Transverse colon (tissue), 4 donors: ENCODE results near the gene NDC80. TPM values are rescaled to one million over a fixed set of nuclear protein-coding genes. Genes with fewer than 3 reads are reported as not detected.
A peak's percentile ranks its signal among the peaks of the same experiment; 100 is the strongest.
"Not testable (repeated sequence)": the region's sequence is repeated elsewhere in the genome, so short reads cannot be mapped to it uniquely, and the experiment has no call there.

ENCODE experiments used
- DNase-seq: peaks from one replicate; pipeline ENCODE4 v3.0.0-alpha.2; 2019
- H3K27ac ChIP-seq, 4 donors: fragments of 200-600 bp; sonication (generic); 2 replicates each; pipeline ENCODE4 v1.5.1; 2016 to 2018; ENCODE audit warnings: inconsistent platforms in 4 of 4
- H3K27me3 ChIP-seq: fragments of 200-600 bp; sonication (generic); 2 replicates; pipeline ENCODE4 v1.5.1; 2017; ENCODE audit warnings: inconsistent platforms
- H3K36me3 ChIP-seq, 4 donors: fragments of 200-600 bp; sonication (generic); 2 replicates each; pipeline ENCODE4 v1.5.1; 2017 to 2019; ENCODE audit warnings: inconsistent platforms in 4 of 4
- H3K4me1 ChIP-seq, 4 donors: fragments of 200-600 bp; sonication (generic); 2 replicates each; pipeline ENCODE4 v1.5.1; 2017 to 2020; ENCODE audit warnings: inconsistent platforms in 4 of 4
- H3K4me3 ChIP-seq, 4 donors: fragments of 200-600 bp; sonication (generic); 1 replicate in 1 of 4; 2 replicates in 3 of 4; pipeline versions ENCODE4 v1.5.1 to v1.6.1; 2017 to 2019; ENCODE audit warnings: inconsistent platforms in 4 of 4
- H3K9me3 ChIP-seq, 2 donors: fragments of 200-600 bp; sonication (generic); 2 replicates each; pipeline ENCODE4 v1.5.1; 2017 to 2019; ENCODE audit warnings: inconsistent platforms in 2 of 2
- EP300 ChIP-seq: sonication (generic); formaldehyde crosslinking; IDR thresholded peaks from one replicate; pipeline ENCODE4 v1.6.1; 2017; ENCODE audit warnings: antibody characterized with exemption, low read depth
- POLR2A ChIP-seq: fragments of 450-650 bp; IDR thresholded peaks from one replicate; pipeline ENCODE4 v1.6.1; 2016; ENCODE audit warnings: antibody characterized with exemption, mild to moderate bottlenecking, moderate library complexity
- POLR2AphosphoS5 ChIP-seq, 3 donors: sonication (generic); formaldehyde crosslinking; IDR thresholded peaks; one replicate each; pipeline ENCODE4 v1.6.1; 2016; ENCODE audit warnings: antibody characterized with exemption in 3 of 3
- WGBS, 2 donors: methylation state at CpG; one replicate each; pipeline ENCODE4 v1.1.5; 2018; ENCODE audit warnings: low coverage in 1 of 2; 5-methylcytosine and 5-hydroxymethylcytosine counted together
- in situ Hi-C, 4 donors: fragments of 200-750 bp; cut with MboI; loops; one replicate each; pipeline versions ENCODE4 v1.15.0 to v1.15.1; 2017; ENCODE audit warnings: low sequenced_read_pairs in 3 of 4, low pct_ligation_motif_present in 1 of 4, low pct_unique_long_range_greater_than_20kb in 1 of 4
- intact Hi-C: fragments of 100-400 bp; cut with DNase I; formaldehyde crosslinking; loops from one replicate; pipeline ENCODE4 v1.15.1; 2023; ENCODE audit warnings: low total_unique reads
- total RNA-seq, 4 donors: library from RNA; depleted of rRNA; stranded (reverse); fragments of >200 nt; gene quantifications; one replicate each; pipeline ENCODE4 v1.1.0, GENCODE V29; 2016
- TF ChIP-seq, protein P1 (sequence below), 5 experiments: fragments of 200-600 bp in 3 of 5; fragments of 450-650 bp in 2 of 5; sonication (generic) in 3 of 5; IDR thresholded peaks; 1 replicate in 2 of 5; 2 replicates in 3 of 5; pipeline ENCODE4 v1.5.1; 2016 to 2017; ENCODE audit warnings: antibody characterized with exemption in 5 of 5, inconsistent platforms in 3 of 5, mild to moderate bottlenecking in 2 of 5, moderate library complexity in 1 of 5

Gene NDC80
- total RNA-seq, 4 donors from 2014 or later, result 0.96 to 1.9 (median 1.6) TPM; not detected in 1

DNA sequence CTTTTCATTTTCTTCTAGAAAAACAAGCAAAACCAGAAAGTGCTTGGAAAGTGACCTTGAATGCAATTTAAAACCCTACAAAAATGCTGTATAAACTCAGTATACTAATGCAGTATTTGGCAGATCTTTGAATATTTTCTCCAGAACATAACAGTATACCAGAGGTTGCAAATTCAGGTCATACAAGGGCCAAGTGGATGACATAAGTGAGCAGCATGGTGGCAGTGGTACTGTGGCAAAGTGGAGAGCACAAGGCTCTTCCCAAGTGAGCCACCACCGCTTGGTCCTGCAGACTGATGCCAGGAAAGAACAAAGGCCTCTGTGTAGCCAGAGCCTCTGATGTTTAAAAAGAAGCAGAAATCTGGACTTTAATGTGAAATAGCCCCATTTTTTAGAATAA is 33.1 kb upstream of the NDC80 start:
- TF ChIP-seq, protein P1, sequence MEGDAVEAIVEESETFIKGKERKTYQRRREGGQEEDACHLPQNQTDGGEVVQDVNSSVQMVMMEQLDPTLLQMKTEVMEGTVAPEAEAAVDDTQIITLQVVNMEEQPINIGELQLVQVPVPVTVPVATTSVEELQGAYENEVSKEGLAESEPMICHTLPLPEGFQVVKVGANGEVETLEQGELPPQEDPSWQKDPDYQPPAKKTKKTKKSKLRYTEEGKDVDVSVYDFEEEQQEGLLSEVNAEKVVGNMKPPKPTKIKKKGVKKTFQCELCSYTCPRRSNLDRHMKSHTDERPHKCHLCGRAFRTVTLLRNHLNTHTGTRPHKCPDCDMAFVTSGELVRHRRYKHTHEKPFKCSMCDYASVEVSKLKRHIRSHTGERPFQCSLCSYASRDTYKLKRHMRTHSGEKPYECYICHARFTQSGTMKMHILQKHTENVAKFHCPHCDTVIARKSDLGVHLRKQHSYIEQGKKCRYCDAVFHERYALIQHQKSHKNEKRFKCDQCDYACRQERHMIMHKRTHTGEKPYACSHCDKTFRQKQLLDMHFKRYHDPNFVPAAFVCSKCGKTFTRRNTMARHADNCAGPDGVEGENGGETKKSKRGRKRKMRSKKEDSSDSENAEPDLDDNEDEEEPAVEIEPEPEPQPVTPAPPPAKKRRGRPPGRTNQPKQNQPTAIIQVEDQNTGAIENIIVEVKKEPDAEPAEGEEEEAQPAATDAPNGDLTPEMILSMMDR (IDR thresholded peaks at IDR 0.05), result no peak
- TF ChIP-seq POLR2AphosphoS5 (IDR thresholded peaks at IDR 0.05) (no peak), EP300 (no peak), POLR2A (no peak)
- H3K9me3 ChIP-seq, result no peaks in the 10 kb centered on the region
- peaks cover 0 to 4% (median 0%) of the 10 kb centered on the region in 4 donors for H3K36me3 ChIP-seq
- peaks cover 0 to 7% (median 5%) of the 10 kb centered on the region in 4 donors for H3K4me1 ChIP-seq
- DNase-seq, result no peak
- H3K27me3 ChIP-seq, result no peaks in the 10 kb centered on the region
- WGBS, 2 donors, result 74% methylated on average over 1 of the region's 1 CpG; no CpG with 5 or more reads in 1 of the 2 donors
- H3K4me3 ChIP-seq, result no peak overlapping the region
- no peak overlapping the region for H3K27ac ChIP-seq
- in situ Hi-C loops (loop anchor here in 2 of 4 donors (25.0 kb wide), 4 partner anchors 201 to 1676 kb away; no protein-coding TSS in a partner anchor), intact Hi-C loops (no loop called here)

DNA sequence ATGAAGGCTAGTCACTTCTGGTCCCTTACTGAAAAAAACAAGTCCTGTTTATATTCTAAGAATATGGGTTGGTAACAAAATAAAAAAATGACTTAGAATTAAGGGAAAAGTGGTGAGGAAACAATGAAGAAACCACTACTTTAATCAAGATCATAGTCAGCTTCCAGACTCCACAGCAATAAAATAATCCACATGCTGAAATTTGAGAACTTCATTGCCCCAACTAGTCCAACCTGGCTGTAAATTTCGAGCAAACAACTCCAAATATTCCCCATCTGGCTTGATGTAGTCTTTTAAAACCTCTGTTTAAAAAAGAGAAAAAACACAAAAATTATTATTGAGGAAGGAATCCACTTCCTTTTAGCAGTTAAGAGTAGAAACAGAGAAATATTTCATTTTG is 32.5 kb upstream of the NDC80 start:
- Histone ChIP-seq H3K4me3 (no peak overlapping the region), H3K4me1 (peaks cover 0 to 7% (median 5%) of the 10 kb centered on the region in 4 donors), H3K9me3 (no peaks in the 10 kb centered on the region), H3K36me3 (peaks cover 0 to 4% (median 0%) of the 10 kb centered on the region in 4 donors), H3K27me3 (no peaks in the 10 kb centered on the region), H3K27ac (no peak overlapping the region)
- no peak for DNase-seq
- 25 to 38% methylated on average over 1 of the region's 1 CpG for WGBS, 2 donors
- TF ChIP-seq POLR2AphosphoS5 (IDR thresholded peaks at IDR 0.05), result no peak
- TF ChIP-seq EP300, result no peak
- no peak for TF ChIP-seq POLR2A
- TF ChIP-seq, protein P1 (IDR thresholded peaks at IDR 0.05), result no peak
- intact Hi-C loops, result no loop called here
- in situ Hi-C loops, result loop anchor here in 2 of 4 donors (25.0 kb wide), 4 partner anchors 202 to 1677 kb away; no protein-coding TSS in a partner anchor

DNA sequence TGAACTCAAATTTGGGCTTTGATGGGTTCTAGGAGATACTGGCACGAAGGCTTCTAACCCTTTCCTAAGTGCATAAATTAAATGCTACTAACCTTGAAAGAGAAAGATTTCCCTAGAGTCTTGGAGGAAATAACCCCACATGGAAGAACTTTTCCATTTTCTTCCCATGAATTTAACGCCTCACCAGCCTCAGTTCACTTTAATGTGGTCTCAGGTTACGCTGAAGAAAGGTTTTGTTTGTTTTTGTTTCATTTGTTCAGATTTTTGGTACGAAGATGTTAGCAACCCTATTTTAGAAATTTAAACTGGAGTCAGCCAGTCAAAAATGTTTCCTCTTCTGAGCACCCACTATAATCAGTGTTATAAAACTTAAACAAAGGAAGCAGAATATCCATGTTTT is 30.8 kb upstream of the NDC80 start:
- no peak for DNase-seq
- peaks cover 0 to 7% (median 5%) of the 10 kb centered on the region in 4 donors for H3K4me1 ChIP-seq
- intact Hi-C loops (loop anchor here (10.0 kb wide), 1 partner anchor 206 kb away; no protein-coding TSS in a partner anchor), in situ Hi-C loops (loop anchor here in 3 of 4 donors (10.0 to 25.0 kb wide), 5 partner anchors 203 to 1678 kb away; no protein-coding TSS in a partner anchor)
- no peak for TF ChIP-seq POLR2AphosphoS5 (IDR thresholded peaks at IDR 0.05)
- no peak for TF ChIP-seq POLR2A
- TF ChIP-seq, protein P1 (IDR thresholded peaks at IDR 0.05), result no peak
- no peak for TF ChIP-seq EP300
- H3K4me3 ChIP-seq, result no peak overlapping the region
- WGBS, 2 donors, result 81% methylated on average over 4 of the region's 4 CpGs
- H3K27ac ChIP-seq, result no peak overlapping the region
- no peaks in the 10 kb centered on the region for H3K27me3 ChIP-seq
- H3K9me3 ChIP-seq, result no peaks in the 10 kb centered on the region
- peaks cover 0 to 4% (median 0%) of the 10 kb centered on the region in 4 donors for H3K36me3 ChIP-seq

DNA sequence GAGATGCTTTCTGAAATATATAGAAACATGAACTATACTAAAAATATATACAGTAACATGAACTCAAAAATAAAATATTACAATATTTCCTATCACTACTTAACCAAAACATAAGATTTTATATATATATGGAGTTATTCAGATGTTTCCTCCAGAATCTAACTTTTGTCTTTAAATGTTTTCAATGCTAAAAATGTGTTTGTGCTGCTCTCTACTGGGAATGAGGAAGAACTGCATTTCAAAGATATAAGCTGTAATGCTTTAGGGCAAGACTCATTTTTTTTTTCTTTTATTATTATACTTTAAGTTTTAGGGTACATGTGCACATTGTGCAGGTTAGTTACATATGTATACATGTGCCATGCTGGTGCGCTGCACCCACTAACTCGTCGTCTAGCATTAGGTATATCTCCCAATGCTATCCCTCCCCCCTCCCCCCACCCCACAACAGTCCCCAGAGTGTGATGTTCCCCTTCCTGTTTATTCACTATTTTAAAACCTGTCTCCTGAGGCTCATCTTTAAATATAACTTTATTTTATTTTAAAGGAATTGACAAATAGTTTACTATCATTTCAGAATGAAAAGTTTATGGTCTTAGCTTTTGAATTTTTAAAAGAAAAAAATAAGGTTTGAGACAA is 29.3 kb upstream of the NDC80 start:
- WGBS, 2 donors, result 51% methylated on average over 3 of the region's 3 CpGs; no CpG with 5 or more reads in 1 of the 2 donors
- intact Hi-C loops, result loop anchor here (10.0 kb wide), 1 partner anchor 207 kb away; no protein-coding TSS in a partner anchor

More for the DNA sequence above, 29.3 kb upstream of the NDC80 start:
- H3K36me3 ChIP-seq, H3K4me1 ChIP-seq, H3K4me3 ChIP-seq, H3K9me3 ChIP-seq, H3K27ac ChIP-seq, DNase-seq, H3K27me3 ChIP-seq: not testable (repeated sequence)
- TF ChIP-seq, protein P1 (IDR thresholded peaks at IDR 0.05), result peak; percentile 47 to 61 (median 56)
- in situ Hi-C loops, result loop anchor here in 3 of 4 donors (10.0 to 25.0 kb wide), 5 partner anchors 205 to 1680 kb away; no protein-coding TSS in a partner anchor
